CD4-positive, alpha-beta T cell (primary cell): Measurements from ENCODE around the gene LARGE1. TPM values are rescaled to one million over a fixed set of nuclear protein-coding genes. Genes with fewer than 3 reads are reported as not detected.

Experiments used
- ATAC-seq: fragments of 200-7000 bp; cut with Tn5 transposase; one replicate; pipeline ENCODE4 v1.10.0; 2022; ENCODE audit warnings: mild to moderate bottlenecking; ENCODE audit not compliant: poor library complexity
- CTCF ChIA-PET: fragments of 350-600 bp; sonication (Branson Sonifier 250); formaldehyde crosslinking; loops from one replicate; lab custom pipeline; 2021; ENCODE audit warnings: antibody characterized with exemption, inconsistent platforms; lab: Charles Lee
- POLR2A ChIA-PET: fragments of 350-600 bp; sonication (Branson Sonifier 250); formaldehyde crosslinking; loops from one replicate; lab custom pipeline; 2021; ENCODE audit warnings: antibody characterized with exemption, inconsistent platforms; lab: Charles Lee
- DNase-seq, 14 experiments: peaks; one replicate each; pipeline ENCODE4 v3.0.0-alpha.2; 2013 to 2020; ENCODE audit warnings: mixed read lengths in 2 of 14
- H3K27ac ChIP-seq, 2 donors: one replicate each; pipeline versions ENCODE4 v1.5.1 to v1.7.0; 2013; ENCODE audit warnings: low read length in 2 of 2, low read depth in 1 of 2, mild to moderate bottlenecking in 1 of 2
- H3K27me3 ChIP-seq, 2 experiments: 1 replicate in 1 of 2; 2 replicates in 1 of 2; pipeline versions ENCODE4 v1.6.1 to v1.7.0; 2013; ENCODE audit warnings: low read length in 2 of 2, control low read depth in 1 of 2, mild to moderate bottlenecking in 1 of 2, moderate library complexity in 1 of 2; ENCODE audit not compliant: insufficient read depth in 2 of 2, control insufficient read depth in 1 of 2
- H3K36me3 ChIP-seq: one replicate; pipeline ENCODE4 v1.6.1; 2013; ENCODE audit warnings: low read length, control low read depth; ENCODE audit not compliant: insufficient read depth
- H3K4me1 ChIP-seq: one replicate; pipeline ENCODE4 v1.6.1; 2013; ENCODE audit warnings: low read length, control low read depth; ENCODE audit not compliant: insufficient read depth
- H3K4me3 ChIP-seq: one replicate; pipeline ENCODE4 v1.5.1; 2013; ENCODE audit warnings: mild to moderate bottlenecking, low read length, moderate library complexity
- H3K9me3 ChIP-seq, 2 experiments: 1 replicate in 1 of 2; 2 replicates in 1 of 2; pipeline versions ENCODE4 v1.6.1 to v1.7.0; 2013; ENCODE audit warnings: low read length in 2 of 2, mild to moderate bottlenecking in 2 of 2, control low read depth in 1 of 2, moderate library complexity in 1 of 2; ENCODE audit not compliant: control insufficient read depth in 1 of 2, insufficient read depth in 1 of 2
- H3K27ac Mint-ChIP-seq: one replicate; pipeline ENCODE4 v1.8.0; 2020; ENCODE audit warnings: mixed read lengths
- H3K27me3 Mint-ChIP-seq: one replicate; pipeline ENCODE4 v1.8.0; 2021; ENCODE audit warnings: mixed read lengths
- H3K36me3 Mint-ChIP-seq: one replicate; pipeline ENCODE4 v1.8.0; 2021; ENCODE audit warnings: low read depth, mixed read lengths
- H3K4me1 Mint-ChIP-seq: one replicate; pipeline ENCODE4 v1.8.0; 2021; ENCODE audit warnings: low read depth, mixed read lengths
- H3K4me3 Mint-ChIP-seq: one replicate; pipeline ENCODE4 v1.8.0; 2020; ENCODE audit warnings: mild to moderate bottlenecking, mixed read lengths
- H3K9me3 Mint-ChIP-seq: one replicate; pipeline ENCODE4 v1.8.0; 2020; ENCODE audit warnings: mixed read lengths
- intact Hi-C, 2 experiments: fragments of 100-400 bp; cut with DNase I in 1 of 2; cut with micrococcal nuclease in 1 of 2; formaldehyde crosslinking; loops; one replicate each; pipeline versions ENCODE4 v1.15.1 to v1.9.0; 2023 to 2025; cut with DNase I, micrococcal nuclease
- total RNA-seq, 174 experiments: library from RNA in 2 of 174; stranded (reverse) in 2 of 174; gene quantifications; one replicate each; pipeline ENCODE4 v1.2.3 and lab custom pipeline; 2021 to 2026
- TF ChIP-seq, protein P1 (sequence below): fragments of 200-600 bp; IDR thresholded peaks from one replicate; pipeline ENCODE4 v1.8.0; 2022; ENCODE audit warnings: antibody characterized with exemption, mild to moderate bottlenecking

The LARGE1 gene
- total RNA-seq, 2 experiments from 2014 or later, result 0.14 to 0.70 TPM

DNA sequence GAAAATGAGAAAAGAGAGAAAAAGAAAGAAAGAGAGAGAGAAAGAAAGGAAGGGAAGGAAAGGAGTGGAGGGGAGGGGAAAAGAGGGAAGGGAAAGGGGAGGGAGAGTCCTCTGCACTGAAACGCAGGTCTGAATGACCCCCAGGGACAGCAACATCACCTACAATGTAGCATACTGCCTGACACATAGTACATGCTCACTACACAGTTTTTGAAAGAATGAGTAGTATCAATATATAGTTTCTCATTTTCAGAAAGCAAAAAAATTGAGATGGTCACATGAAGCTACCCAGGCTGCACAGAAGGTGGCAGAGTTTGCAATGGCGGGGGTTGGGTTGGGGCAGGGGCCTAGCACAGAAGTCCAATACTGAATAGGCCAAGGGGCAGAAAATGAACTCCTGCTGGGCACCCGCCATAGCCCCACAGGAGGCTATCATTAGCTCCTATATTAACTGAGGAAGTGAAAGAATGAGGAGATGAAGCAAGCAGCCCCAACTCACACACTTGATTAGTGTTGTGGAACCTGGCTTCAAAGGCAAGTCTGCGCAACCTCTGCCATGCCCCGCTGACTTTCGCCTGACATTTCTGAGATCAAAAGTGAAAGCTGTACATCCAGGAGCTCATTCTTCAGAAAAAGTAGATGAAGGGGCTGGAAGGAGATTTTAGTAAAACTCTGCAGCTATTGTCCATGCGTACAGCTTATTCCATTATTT, 620.9 kb downstream of the LARGE1 start:
- DNase-seq (peak in 1 of 14 experiments; percentile 4), ATAC-seq (no peak)
- H3K36me3 ChIP-seq, result no peaks in the 10 kb centered on the region
- Mint-ChIP-seq H3K27ac (no peak overlapping the region), H3K4me3 (no peak overlapping the region), H3K27me3 (peaks cover 4% of the 10 kb centered on the region), H3K36me3 (no peaks in the 10 kb centered on the region), H3K9me3 (no peaks in the 10 kb centered on the region), H3K4me1 (no peaks in the 10 kb centered on the region)
- intact Hi-C loops, result no loop called here
- ChIA-PET CTCF (no interaction called here), POLR2A (no interaction called here)
- TF ChIP-seq, protein P1, sequence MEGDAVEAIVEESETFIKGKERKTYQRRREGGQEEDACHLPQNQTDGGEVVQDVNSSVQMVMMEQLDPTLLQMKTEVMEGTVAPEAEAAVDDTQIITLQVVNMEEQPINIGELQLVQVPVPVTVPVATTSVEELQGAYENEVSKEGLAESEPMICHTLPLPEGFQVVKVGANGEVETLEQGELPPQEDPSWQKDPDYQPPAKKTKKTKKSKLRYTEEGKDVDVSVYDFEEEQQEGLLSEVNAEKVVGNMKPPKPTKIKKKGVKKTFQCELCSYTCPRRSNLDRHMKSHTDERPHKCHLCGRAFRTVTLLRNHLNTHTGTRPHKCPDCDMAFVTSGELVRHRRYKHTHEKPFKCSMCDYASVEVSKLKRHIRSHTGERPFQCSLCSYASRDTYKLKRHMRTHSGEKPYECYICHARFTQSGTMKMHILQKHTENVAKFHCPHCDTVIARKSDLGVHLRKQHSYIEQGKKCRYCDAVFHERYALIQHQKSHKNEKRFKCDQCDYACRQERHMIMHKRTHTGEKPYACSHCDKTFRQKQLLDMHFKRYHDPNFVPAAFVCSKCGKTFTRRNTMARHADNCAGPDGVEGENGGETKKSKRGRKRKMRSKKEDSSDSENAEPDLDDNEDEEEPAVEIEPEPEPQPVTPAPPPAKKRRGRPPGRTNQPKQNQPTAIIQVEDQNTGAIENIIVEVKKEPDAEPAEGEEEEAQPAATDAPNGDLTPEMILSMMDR, result no peak
- H3K9me3 ChIP-seq, result peaks cover 0 to 4% of the 10 kb centered on the region in 2 experiments
- no peaks in the 10 kb centered on the region for H3K27me3 ChIP-seq
- peaks cover 3% of the 10 kb centered on the region for H3K4me1 ChIP-seq
- no peak overlapping the region for H3K4me3 ChIP-seq
- H3K27ac ChIP-seq, result no peak overlapping the region

DNA sequence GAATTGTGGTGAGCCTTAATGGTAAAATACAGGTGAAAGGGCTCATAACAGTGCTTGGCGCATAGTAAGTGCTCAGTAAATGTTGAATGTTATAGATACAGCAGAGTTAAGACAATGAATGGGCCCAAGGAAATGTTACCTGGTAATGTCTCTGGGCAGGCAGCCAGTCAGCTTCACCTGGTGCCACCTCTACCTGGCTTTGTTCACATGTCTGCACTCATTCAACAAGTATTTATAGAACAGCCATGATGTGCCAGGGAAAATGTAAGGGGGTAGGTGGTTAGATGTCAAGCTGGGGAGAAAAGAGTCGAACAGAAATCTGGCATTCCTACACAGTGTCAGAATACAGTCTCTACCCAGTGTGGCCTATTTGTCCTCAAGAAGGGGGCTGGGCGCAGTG, 623.3 kb downstream of the LARGE1 start:
- H3K9me3 Mint-ChIP-seq, result no peaks in the 10 kb centered on the region
- no peak for ATAC-seq
- peaks cover 1% of the 10 kb centered on the region for H3K4me1 ChIP-seq
- no peak overlapping the region for H3K27ac ChIP-seq
- H3K27me3 ChIP-seq, result no peaks in the 10 kb centered on the region
- TF ChIP-seq, protein P1, result no peak
- H3K4me3 Mint-ChIP-seq, result no peak overlapping the region
- no peaks in the 10 kb centered on the region for H3K36me3 ChIP-seq
- no peak overlapping the region for H3K27ac Mint-ChIP-seq
- H3K9me3 ChIP-seq, result no peaks in the 10 kb centered on the region
- no peak for DNase-seq
- H3K4me3 ChIP-seq, result no peak overlapping the region
- CTCF ChIA-PET, result no interaction called here
- H3K27me3 Mint-ChIP-seq, result peaks cover 4% of the 10 kb centered on the region
- POLR2A ChIA-PET, result no interaction called here
- no peaks in the 10 kb centered on the region for H3K36me3 Mint-ChIP-seq
- intact Hi-C loops, result no loop called here
- H3K4me1 Mint-ChIP-seq, result no peaks in the 10 kb centered on the region

DNA sequence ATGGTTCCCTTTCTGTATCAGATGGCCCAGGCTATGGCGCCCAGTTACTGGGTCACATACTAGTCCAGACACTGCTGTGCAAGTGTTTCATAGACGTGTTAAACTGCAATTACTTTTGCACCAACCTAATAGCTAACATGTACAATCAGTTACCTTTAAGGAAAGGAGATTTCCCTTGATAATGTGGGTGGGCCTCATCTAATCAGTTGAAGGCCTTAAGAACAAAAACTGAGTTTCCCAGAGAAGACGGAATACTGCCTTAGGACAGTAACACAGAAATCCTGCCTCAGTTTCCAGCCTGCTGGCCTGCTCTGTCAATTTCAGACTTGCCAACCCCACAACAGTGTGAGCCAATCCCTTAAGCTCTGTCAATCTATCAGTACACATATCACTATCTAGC, 632.2 kb downstream of the LARGE1 start:
- Histone ChIP-seq H3K27ac (no peak overlapping the region), H3K27me3 (no peaks in the 10 kb centered on the region), H3K4me3 (no peak overlapping the region), H3K36me3 (no peaks in the 10 kb centered on the region), H3K9me3 (no peaks in the 10 kb centered on the region), H3K4me1 (no peaks in the 10 kb centered on the region)
- Mint-ChIP-seq H3K36me3 (no peaks in the 10 kb centered on the region), H3K4me1 (no peaks in the 10 kb centered on the region), H3K9me3 (no peaks in the 10 kb centered on the region), H3K27ac (no peak overlapping the region), H3K27me3 (no peaks in the 10 kb centered on the region), H3K4me3 (no peak overlapping the region)
- TF ChIP-seq, protein P1, result no peak
- ChIA-PET CTCF (no interaction called here), POLR2A (no interaction called here)
- ATAC-seq (no peak), DNase-seq (no peak)
- intact Hi-C loops, result no loop called here
